ENCODE results near the gene LRP1B.

GRCh38 chr2:141957321-141957720 lies 173.5 kb downstream of the LRP1B start:
- TF ChIP-seq, protein P1, sequence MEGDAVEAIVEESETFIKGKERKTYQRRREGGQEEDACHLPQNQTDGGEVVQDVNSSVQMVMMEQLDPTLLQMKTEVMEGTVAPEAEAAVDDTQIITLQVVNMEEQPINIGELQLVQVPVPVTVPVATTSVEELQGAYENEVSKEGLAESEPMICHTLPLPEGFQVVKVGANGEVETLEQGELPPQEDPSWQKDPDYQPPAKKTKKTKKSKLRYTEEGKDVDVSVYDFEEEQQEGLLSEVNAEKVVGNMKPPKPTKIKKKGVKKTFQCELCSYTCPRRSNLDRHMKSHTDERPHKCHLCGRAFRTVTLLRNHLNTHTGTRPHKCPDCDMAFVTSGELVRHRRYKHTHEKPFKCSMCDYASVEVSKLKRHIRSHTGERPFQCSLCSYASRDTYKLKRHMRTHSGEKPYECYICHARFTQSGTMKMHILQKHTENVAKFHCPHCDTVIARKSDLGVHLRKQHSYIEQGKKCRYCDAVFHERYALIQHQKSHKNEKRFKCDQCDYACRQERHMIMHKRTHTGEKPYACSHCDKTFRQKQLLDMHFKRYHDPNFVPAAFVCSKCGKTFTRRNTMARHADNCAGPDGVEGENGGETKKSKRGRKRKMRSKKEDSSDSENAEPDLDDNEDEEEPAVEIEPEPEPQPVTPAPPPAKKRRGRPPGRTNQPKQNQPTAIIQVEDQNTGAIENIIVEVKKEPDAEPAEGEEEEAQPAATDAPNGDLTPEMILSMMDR (IDR thresholded peaks at IDR 0.05), result no peak
- TF ChIP-seq POLR2A (IDR thresholded peaks at IDR 0.05), result no peak

All from right lobe of liver (tissue), 4 donors.